T-helper 1 cell treated with Interleukin-12 subunit alpha and Interleukin-12 subunit beta and Interleukin-4 antibody, amounts not matched to agents 30 μg/mL and 1 μg/mL, for 36 hours (primary cell): ENCODE data around the gene TSC22D1.
"Not testable (repeated sequence)": the region's sequence is repeated elsewhere in the genome, so short reads cannot be mapped to it uniquely, and the experiment has no call there.

ENCODE experiments used
- H3K27ac Mint-ChIP-seq: one replicate; pipeline ENCODE4 v1.8.0; 2021; ENCODE audit warnings: mild to moderate bottlenecking, mixed read lengths
- H3K27me3 Mint-ChIP-seq: one replicate; pipeline ENCODE4 v1.8.0; 2021; ENCODE audit warnings: low read depth, mixed read lengths
- H3K36me3 Mint-ChIP-seq: one replicate; pipeline ENCODE4 v1.8.0; 2021; ENCODE audit warnings: low read depth, mixed read lengths
- H3K4me1 Mint-ChIP-seq: one replicate; pipeline ENCODE4 v1.8.0; 2021; ENCODE audit warnings: low read depth, mixed read lengths
- H3K4me3 Mint-ChIP-seq: one replicate; pipeline ENCODE4 v1.8.0; 2021; ENCODE audit warnings: mild to moderate bottlenecking, moderate library complexity, mixed read lengths
- H3K9me3 Mint-ChIP-seq: one replicate; pipeline ENCODE4 v1.8.0; 2021; ENCODE audit warnings: mixed read lengths

The TSC22D1 gene

GRCh38 chr13:44578067-44578400, 1.9 kb upstream of the TSC22D1 start:
- H3K4me1 Mint-ChIP-seq = peaks cover 20% of the 10 kb centered on the region
- no peaks in the 10 kb centered on the region for H3K9me3 Mint-ChIP-seq
- H3K4me3 Mint-ChIP-seq = peak overlapping the region; percentile 86
- peaks cover 10% of the 10 kb centered on the region for H3K36me3 Mint-ChIP-seq
- H3K27me3 Mint-ChIP-seq = peaks cover 48% of the 10 kb centered on the region
- peak overlapping the region; percentile 76 for H3K27ac Mint-ChIP-seq

- H3K27ac Mint-ChIP-seq = peak overlapping the region; percentile 82
- peaks cover 10% of the 10 kb centered on the region for H3K36me3 Mint-ChIP-seq
- peaks cover 50% of the 10 kb centered on the region for H3K27me3 Mint-ChIP-seq
- H3K4me3 Mint-ChIP-seq = peak overlapping the region; percentile 86
- no peaks in the 10 kb centered on the region for H3K9me3 Mint-ChIP-seq
- H3K4me1 Mint-ChIP-seq = peaks cover 20% of the 10 kb centered on the region
These were observed 1.3 kb upstream of the TSC22D1 start for GRCh38 chr13:44577236-44578066.

GRCh38 chr13:44576351-44577235, 463 bp upstream of the TSC22D1 start:
- peak overlapping the region; percentile 90 for H3K4me3 Mint-ChIP-seq
- peaks cover 20% of the 10 kb centered on the region for H3K4me1 Mint-ChIP-seq
- H3K27ac Mint-ChIP-seq = peak overlapping the region; percentile 82
- peaks cover 55% of the 10 kb centered on the region for H3K27me3 Mint-ChIP-seq
- peaks cover 10% of the 10 kb centered on the region for H3K36me3 Mint-ChIP-seq
- no peaks in the 10 kb centered on the region for H3K9me3 Mint-ChIP-seq

- Mint-ChIP-seq H3K4me1 (peaks cover 20% of the 10 kb centered on the region), H3K36me3 (peaks cover 10% of the 10 kb centered on the region), H3K9me3 (no peaks in the 10 kb centered on the region), H3K27me3 (peaks cover 53% of the 10 kb centered on the region), H3K4me3 (peak overlapping the region; percentile 90), H3K27ac (no peak overlapping the region)
These were observed 1.1 kb downstream of the TSC22D1 start for GRCh38 chr13:44575035-44575434.

GRCh38 chr13:44574466-44574855, 1.7 kb downstream of the TSC22D1 start:
- H3K27ac Mint-ChIP-seq = no peak overlapping the region
- peaks cover 53% of the 10 kb centered on the region for H3K27me3 Mint-ChIP-seq
- H3K9me3 Mint-ChIP-seq = no peaks in the 10 kb centered on the region
- peaks cover 10% of the 10 kb centered on the region for H3K36me3 Mint-ChIP-seq
- H3K4me3 Mint-ChIP-seq = no peak overlapping the region
- peaks cover 20% of the 10 kb centered on the region for H3K4me1 Mint-ChIP-seq

- no peaks in the 10 kb centered on the region for H3K9me3 Mint-ChIP-seq
- H3K4me3 Mint-ChIP-seq = no peak overlapping the region
- peaks cover 52% of the 10 kb centered on the region for H3K27me3 Mint-ChIP-seq
- peaks cover 10% of the 10 kb centered on the region for H3K36me3 Mint-ChIP-seq
- H3K4me1 Mint-ChIP-seq = peaks cover 22% of the 10 kb centered on the region
- no peak overlapping the region for H3K27ac Mint-ChIP-seq
These were observed 2.2 kb downstream of the TSC22D1 start for GRCh38 chr13:44573790-44574465.

- Mint-ChIP-seq H3K4me3 (no peak overlapping the region), H3K27ac (no peak overlapping the region), H3K4me1 (peaks cover 18% of the 10 kb centered on the region)
These were observed 3.1 kb downstream of the TSC22D1 start for GRCh38 chr13:44573071-44573470.

GRCh38 chr13:44566601-44567000, 9.5 kb downstream of the TSC22D1 start:
- no peak overlapping the region for H3K4me3 Mint-ChIP-seq
- H3K27ac Mint-ChIP-seq = no peak overlapping the region
- H3K4me1 Mint-ChIP-seq = peaks cover 2% of the 10 kb centered on the region
- H3K36me3 Mint-ChIP-seq = no peaks in the 10 kb centered on the region
- H3K27me3 Mint-ChIP-seq = peaks cover 31% of the 10 kb centered on the region
- no peaks in the 10 kb centered on the region for H3K9me3 Mint-ChIP-seq

More at GRCh38 chr13:44573071-44573470, 3.1 kb downstream of the TSC22D1 start:
- H3K27me3 Mint-ChIP-seq = peaks cover 53% of the 10 kb centered on the region
- H3K9me3 Mint-ChIP-seq = no peaks in the 10 kb centered on the region
- peaks cover 10% of the 10 kb centered on the region for H3K36me3 Mint-ChIP-seq

- Mint-ChIP-seq H3K36me3 (no peaks in the 10 kb centered on the region), H3K9me3 (no peaks in the 10 kb centered on the region), H3K27me3 (peaks cover 31% of the 10 kb centered on the region), H3K27ac (no peak overlapping the region), H3K4me1 (peaks cover 2% of the 10 kb centered on the region), H3K4me3 (no peak overlapping the region)
These were observed 10.2 kb downstream of the TSC22D1 start for GRCh38 chr13:44565881-44566280.

- Mint-ChIP-seq H3K4me1 (peaks cover 2% of the 10 kb centered on the region), H3K36me3 (no peaks in the 10 kb centered on the region), H3K4me3 (no peak overlapping the region), H3K27me3 (peaks cover 31% of the 10 kb centered on the region), H3K27ac (no peak overlapping the region), H3K9me3 (no peaks in the 10 kb centered on the region)
These were observed 11.2 kb downstream of the TSC22D1 start for GRCh38 chr13:44564936-44565335.

GRCh38 chr13:44562853-44563252, 13.3 kb downstream of the TSC22D1 start:
- not testable (repeated sequence) for H3K27ac Mint-ChIP-seq, H3K4me1 Mint-ChIP-seq, H3K9me3 Mint-ChIP-seq, H3K36me3 Mint-ChIP-seq, H3K4me3 Mint-ChIP-seq
- H3K27me3 Mint-ChIP-seq = peaks cover 12% of the 10 kb centered on the region

GRCh38 chr13:44561351-44561750, 14.8 kb downstream of the TSC22D1 start:
- Mint-ChIP-seq H3K4me3 (no peak overlapping the region), H3K4me1 (no peaks in the 10 kb centered on the region), H3K27me3 (peaks cover 4% of the 10 kb centered on the region), H3K9me3 (no peaks in the 10 kb centered on the region), H3K36me3 (no peaks in the 10 kb centered on the region), H3K27ac (no peak overlapping the region)

GRCh38 chr13:44557986-44558385, 18.1 kb downstream of the TSC22D1 start:
- Mint-ChIP-seq H3K4me1 (no peaks in the 10 kb centered on the region), H3K9me3 (no peaks in the 10 kb centered on the region), H3K4me3 (no peak overlapping the region), H3K36me3 (no peaks in the 10 kb centered on the region), H3K27me3 (no peaks in the 10 kb centered on the region), H3K27ac (no peak overlapping the region)

- H3K4me1 Mint-ChIP-seq = no peaks in the 10 kb centered on the region
- H3K4me3 Mint-ChIP-seq = no peak overlapping the region
- H3K27me3 Mint-ChIP-seq = no peaks in the 10 kb centered on the region
- H3K27ac Mint-ChIP-seq = no peak overlapping the region
- H3K36me3 Mint-ChIP-seq = no peaks in the 10 kb centered on the region
- no peaks in the 10 kb centered on the region for H3K9me3 Mint-ChIP-seq
These were observed 20.9 kb downstream of the TSC22D1 start for GRCh38 chr13:44555207-44555606.
